Fibroblast of peridontal ligament (primary cell): Measurements from ENCODE around the gene HOXA1.

Experiments
- DNase-seq: peaks from one replicate; pipeline ENCODE4 v3.0.0-alpha.2; 2010; ENCODE audit errors: extremely low read depth

The HOXA1 gene

GRCh38 chr7:27116962-27117886 lies 21.4 kb upstream of the HOXA1 start:
- DNase-seq: no peak

- no peak for DNase-seq
These were observed 20.5 kb upstream of the HOXA1 start for GRCh38 chr7:27116031-27116961.

- DNase-seq: no peak
These were observed 19.6 kb upstream of the HOXA1 start for GRCh38 chr7:27115221-27116026.

GRCh38 chr7:27114881-27115220 lies 19.1 kb upstream of the HOXA1 start:
- no peak for DNase-seq

GRCh38 chr7:27113991-27114769 lies 18.4 kb upstream of the HOXA1 start:
- DNase-seq: no peak

- no peak for DNase-seq
These were observed 17.5 kb upstream of the HOXA1 start for GRCh38 chr7:27112955-27113949.

GRCh38 chr7:27112361-27112760 lies 16.6 kb upstream of the HOXA1 start:
- no peak for DNase-seq

GRCh38 chr7:27111751-27112277 lies 16.0 kb upstream of the HOXA1 start:
- no peak for DNase-seq

- DNase-seq: no peak
These were observed 15.4 kb upstream of the HOXA1 start for GRCh38 chr7:27111042-27111750.

GRCh38 chr7:27110186-27111031 lies 14.6 kb upstream of the HOXA1 start:
- DNase-seq: no peak

GRCh38 chr7:27109466-27110185 lies 13.8 kb upstream of the HOXA1 start:
- DNase-seq: no peak

- DNase-seq: no peak
These were observed 12.8 kb upstream of the HOXA1 start for GRCh38 chr7:27108390-27109127.

- DNase-seq: no peak
These were observed 11.9 kb upstream of the HOXA1 start for GRCh38 chr7:27107391-27108381.

- DNase-seq: no peak
These were observed 11.1 kb upstream of the HOXA1 start for GRCh38 chr7:27106901-27107240.

GRCh38 chr7:27106181-27106900 lies 10.5 kb upstream of the HOXA1 start:
- DNase-seq: no peak
